Measurements from ENCODE around the gene HARS2.

DNA sequence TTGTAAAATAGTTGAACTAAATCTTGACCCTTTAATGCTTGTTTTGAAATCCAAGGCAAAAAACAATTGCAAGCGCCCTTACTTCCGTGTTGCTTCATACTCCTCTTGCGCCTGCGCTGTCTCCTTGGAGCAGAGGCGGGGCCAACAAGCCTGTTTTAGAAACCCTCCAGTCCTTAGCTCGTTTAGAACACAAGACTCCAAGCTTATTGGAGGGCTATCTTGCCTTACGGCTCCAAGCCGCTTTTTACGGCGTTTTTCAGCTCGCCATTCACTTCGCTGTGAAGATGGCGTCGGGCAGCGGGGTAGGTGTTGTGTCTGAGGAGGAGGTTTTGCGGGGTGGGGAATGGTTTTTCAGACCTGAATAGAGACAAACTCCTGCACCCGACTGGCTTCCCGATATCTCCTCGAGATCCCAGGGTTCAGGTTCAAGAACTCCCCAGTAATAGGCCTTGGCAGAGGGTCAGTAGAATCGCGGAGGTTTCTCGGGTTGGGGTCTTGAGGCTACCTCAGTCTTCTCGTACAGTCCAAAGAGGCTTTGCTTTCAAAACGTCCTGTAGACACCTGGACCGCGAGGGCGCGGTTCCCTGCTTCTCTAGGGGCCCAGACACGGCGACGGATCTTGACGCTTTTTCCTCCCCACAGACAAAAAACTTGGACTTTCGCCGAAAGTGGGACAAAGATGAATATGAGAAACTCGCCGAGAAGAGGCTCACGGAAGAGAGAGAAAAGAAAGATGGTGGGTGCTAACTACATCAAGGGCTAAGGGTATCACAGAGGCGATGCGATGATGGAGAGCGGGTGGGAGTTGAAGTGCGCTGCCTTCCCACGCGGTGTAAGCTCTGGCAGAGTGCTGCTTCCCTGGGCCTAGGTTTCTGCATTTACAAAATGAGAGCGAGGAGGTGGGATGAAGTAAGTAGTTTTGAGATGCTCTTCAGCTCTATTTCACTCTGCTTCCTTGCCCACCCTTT is 9.2 kb downstream of the HARS2 start, which contains the start of gene ZMAT2:
- TF ChIP-seq RNF2 (IDR thresholded peaks at IDR 0.05; ENCODE audit: borderline replicate concordance, low read depth), result no peak
- TF ChIP-seq POLR2A (IDR thresholded peaks at IDR 0.05; ENCODE audit: low read length), result peak; percentile 59
- TF ChIP-seq CTCF (IDR thresholded peaks at IDR 0.05), result no peak
- no peak for TF ChIP-seq EP300 (IDR thresholded peaks at IDR 0.05)
- no peak for TF ChIP-seq EHMT2 (IDR thresholded peaks at IDR 0.05; ENCODE audit: low read depth)

Data from A549 (cell line).